Stimulated activated CD8-positive, alpha-beta memory T cell treated with anti-CD3 and anti-CD28 coated beads, Interleukin-4, amount 100 ng/mL, for 1 hour (primary cell): Measurements from ENCODE around the gene NAP1L1.
"Not testable (repeated sequence)": the region's sequence is repeated elsewhere in the genome, so short reads cannot be mapped to it uniquely, and the experiment has no call there.

Experiments
- DNase-seq, 2 donors: peaks; one replicate each; pipeline ENCODE4 v3.0.0-alpha.2; 2020; ENCODE audit warnings: low read depth in 2 of 2, low spot score in 1 of 2

Gene NAP1L1

GRCh38 chr12:75994069-75994740 lies 90.3 kb downstream of the NAP1L1 start:
- DNase-seq = no peak

- no peak for DNase-seq
These were observed 92.7 kb downstream of the NAP1L1 start for GRCh38 chr12:75991753-75992152.

- DNase-seq = no peak
These were observed 94.1 kb downstream of the NAP1L1 start for GRCh38 chr12:75990189-75990912.

GRCh38 chr12:75987709-75988108 lies 96.8 kb downstream of the NAP1L1 start:
- DNase-seq = not testable (repeated sequence)
